8988T (cell line): ENCODE data around the gene GRIK3.

Experiments
- DNase-seq: peaks from one replicate; pipeline ENCODE4 v3.0.0; 2011

Gene GRIK3

GRCh38 chr1:36807262-36807661 lies 227.1 kb downstream of the GRIK3 start:
- no peak for DNase-seq

- DNase-seq: no peak
These were observed 228.2 kb downstream of the GRIK3 start for GRCh38 chr1:36805979-36806640.

GRCh38 chr1:36804669-36805314 lies 229.5 kb downstream of the GRIK3 start:
- DNase-seq: no peak

- DNase-seq: no peak
These were observed 230.3 kb downstream of the GRIK3 start for GRCh38 chr1:36803868-36804570.

GRCh38 chr1:36802018-36802417 lies 232.3 kb downstream of the GRIK3 start:
- no peak for DNase-seq

- DNase-seq: no peak
These were observed 236.6 kb downstream of the GRIK3 start for GRCh38 chr1:36797761-36798160.

GRCh38 chr1:36796733-36797132 lies 237.6 kb downstream of the GRIK3 start:
- no peak for DNase-seq

GRCh38 chr1:36796106-36796590 lies 238.2 kb downstream of the GRIK3 start:
- DNase-seq: no peak

GRCh38 chr1:36794460-36794859 lies 239.9 kb downstream of the GRIK3 start:
- no peak for DNase-seq

- DNase-seq: no peak
These were observed 240.9 kb downstream of the GRIK3 start for GRCh38 chr1:36793452-36793851.

- DNase-seq: no peak
These were observed 242.0 kb downstream of the GRIK3 start for GRCh38 chr1:36792292-36792691.

GRCh38 chr1:36790191-36790590 lies 244.1 kb downstream of the GRIK3 start:
- DNase-seq: no peak

- DNase-seq: no peak
These were observed 244.8 kb downstream of the GRIK3 start for GRCh38 chr1:36789535-36789934.

GRCh38 chr1:36787312-36787913 lies 246.9 kb downstream of the GRIK3 start:
- no peak for DNase-seq

- no peak for DNase-seq
These were observed 247.9 kb downstream of the GRIK3 start for GRCh38 chr1:36786425-36786824.

GRCh38 chr1:36784147-36784859 lies 250.0 kb downstream of the GRIK3 start:
- no peak for DNase-seq

GRCh38 chr1:36783475-36783874 lies 250.8 kb downstream of the GRIK3 start:
- no peak for DNase-seq

GRCh38 chr1:36782785-36783184 lies 251.5 kb downstream of the GRIK3 start:
- DNase-seq: no peak

GRCh38 chr1:36782085-36782484 lies 252.2 kb downstream of the GRIK3 start:
- no peak for DNase-seq

- DNase-seq: no peak
These were observed 253.2 kb downstream of the GRIK3 start for GRCh38 chr1:36781098-36781497.

GRCh38 chr1:36778740-36779139 lies 255.6 kb downstream of the GRIK3 start:
- DNase-seq: no peak

GRCh38 chr1:36776948-36777831 lies 257.1 kb downstream of the GRIK3 start:
- no peak for DNase-seq
